GM12891 (cell line): ENCODE results near the gene RRBP1.

Experiments
- POLR2A ChIP-seq: IDR thresholded peaks from 2 replicates; pipeline ENCODE4 v1.6.1; 2011; ENCODE audit warnings: low read depth, low read length, control low read depth
- POLR2AphosphoS5 ChIP-seq: IDR thresholded peaks from 2 replicates; pipeline ENCODE4 v1.6.1; 2011; ENCODE audit warnings: low read depth, low read length, control low read depth
- POU2F2 ChIP-seq: IDR thresholded peaks from 2 replicates; pipeline ENCODE4 v1.6.1; 2011; ENCODE audit warnings: low read depth, mild to moderate bottlenecking, control low read depth, low read length, moderate library complexity
- SPI1 ChIP-seq: IDR thresholded peaks from 2 replicates; pipeline ENCODE4 v1.6.1; 2011; ENCODE audit warnings: low read depth, low read length, control low read depth
- TAF1 ChIP-seq: IDR thresholded peaks from 2 replicates; pipeline ENCODE4 v1.6.1; 2011; ENCODE audit warnings: low read depth, low read length, control low read depth

DNA sequence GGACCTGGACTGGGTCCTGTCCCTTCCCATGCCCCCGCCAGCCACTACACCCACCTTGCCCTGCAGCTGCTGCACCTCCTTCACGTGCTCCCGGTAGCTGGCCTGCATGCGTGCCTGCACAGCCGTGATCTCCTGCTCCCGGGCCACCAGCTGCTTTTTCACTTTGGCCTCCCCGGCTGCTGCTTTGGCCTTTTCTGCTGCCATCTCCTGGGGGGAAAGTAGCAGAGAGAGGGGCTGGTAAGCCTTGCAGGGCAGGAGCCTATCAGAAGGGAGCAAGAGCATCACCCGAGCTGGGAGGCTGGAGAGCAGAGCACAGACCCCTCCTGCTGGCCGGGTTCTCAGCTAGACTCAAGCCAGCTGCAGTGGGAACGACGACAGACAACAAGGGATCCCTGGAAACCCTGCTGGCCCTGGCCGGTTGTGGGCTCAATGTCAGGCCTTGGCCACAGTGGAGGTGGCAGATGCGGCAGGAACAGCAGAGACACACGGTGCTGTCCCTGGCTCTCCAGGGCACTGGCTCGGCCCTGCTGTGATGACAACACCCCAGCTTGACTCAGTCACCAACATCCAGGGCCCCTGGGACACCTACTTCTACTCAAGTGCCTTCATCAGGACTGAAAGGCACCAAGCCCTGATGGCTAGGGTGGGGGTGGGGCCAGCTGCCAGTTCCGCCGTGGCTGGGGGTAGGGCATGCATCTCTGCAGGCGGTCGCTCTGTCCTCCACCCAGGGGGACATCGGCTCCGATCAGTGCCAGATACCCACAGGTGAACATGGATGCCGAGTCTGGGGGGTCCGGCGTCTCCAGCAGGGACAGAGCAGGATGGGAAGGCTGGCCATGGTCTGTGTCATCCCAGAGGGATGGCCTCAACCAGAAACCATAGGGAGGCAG is 45.3 kb downstream of the RRBP1 start:
- TF ChIP-seq TAF1 (no peak), POLR2A (no peak), POLR2AphosphoS5 (no peak), SPI1 (no peak), POU2F2 (no peak)
